Astrocyte of the hippocampus (primary cell): ENCODE measurements around the gene CFC1.
"Not testable (repeated sequence)": the region's sequence is repeated elsewhere in the genome, so short reads cannot be mapped to it uniquely, and the experiment has no call there.

Source experiments
- DNase-seq: peaks from one replicate; pipeline ENCODE4 v3.0.0; 2011; ENCODE audit warnings: low read depth, low spot score

Gene CFC1

GRCh38 chr2:130599393-130599792, at the start of gene CFC1:
TSS of gene CFC1 (minus strand) at chr2:130599575. CDS start at chr2:130599287, 288 bp downstream.
- DNase-seq = not testable (repeated sequence)

- DNase-seq = not testable (repeated sequence)
Observed at GRCh38 chr2:130641688-130642087, 42.3 kb upstream of the CFC1 start.

- not testable (repeated sequence) for DNase-seq
Observed at GRCh38 chr2:130638973-130639372, 39.6 kb upstream of the CFC1 start.

- DNase-seq = not testable (repeated sequence)
Observed at GRCh38 chr2:130628784-130629475, 29.6 kb upstream of the CFC1 start.

GRCh38 chr2:130611140-130611539, 11.8 kb upstream of the CFC1 start, which contains the start of gene POTEJ:
TSS of gene POTEJ (plus strand) at chr2:130611440. CDS start at chr2:130611533, 93 bp downstream.
- DNase-seq = not testable (repeated sequence)

GRCh38 chr2:130610486-130610885, 11.1 kb upstream of the CFC1 start:
- DNase-seq = not testable (repeated sequence)

GRCh38 chr2:130609002-130609920, 9.9 kb upstream of the CFC1 start:
- not testable (repeated sequence) for DNase-seq

- not testable (repeated sequence) for DNase-seq
Observed at GRCh38 chr2:130608276-130609001, 9.1 kb upstream of the CFC1 start.

GRCh38 chr2:130601648-130602302, 2.4 kb upstream of the CFC1 start:
- not testable (repeated sequence) for DNase-seq

GRCh38 chr2:130599926-130600325, 551 bp upstream of the CFC1 start:
- not testable (repeated sequence) for DNase-seq

- not testable (repeated sequence) for DNase-seq
Observed at GRCh38 chr2:130598463-130598862, 912 bp downstream of the CFC1 start.

- DNase-seq = not testable (repeated sequence)
Observed at GRCh38 chr2:130597994-130598393, 1.4 kb downstream of the CFC1 start.

GRCh38 chr2:130596757-130597156, 2.6 kb downstream of the CFC1 start:
- not testable (repeated sequence) for DNase-seq

GRCh38 chr2:130594011-130594410, 5.4 kb downstream of the CFC1 start:
- DNase-seq = not testable (repeated sequence)

GRCh38 chr2:130592791-130593414, 6.5 kb downstream of the CFC1 start:
- DNase-seq = not testable (repeated sequence)

- DNase-seq = not testable (repeated sequence)
Observed at GRCh38 chr2:130590842-130591359, 8.5 kb downstream of the CFC1 start.

- not testable (repeated sequence) for DNase-seq
Observed at GRCh38 chr2:130590170-130590841, 9.1 kb downstream of the CFC1 start.

GRCh38 chr2:130588688-130589458, 10.5 kb downstream of the CFC1 start:
- not testable (repeated sequence) for DNase-seq

GRCh38 chr2:130584726-130585125, 14.6 kb downstream of the CFC1 start:
- not testable (repeated sequence) for DNase-seq
